ENCODE measurements around the gene ANKRD9.

Gene ANKRD9

GRCh38 chr14:102471921-102472790 lies 37.4 kb downstream of the ANKRD9 start:
- DNase-seq, result no peak

GRCh38 chr14:102469261-102469660 lies 40.3 kb downstream of the ANKRD9 start:
- DNase-seq, result no peak

GRCh38 chr14:102464846-102465341 lies 44.7 kb downstream of the ANKRD9 start:
- no peak for DNase-seq

GRCh38 chr14:102464006-102464405 lies 45.6 kb downstream of the ANKRD9 start:
- no peak for DNase-seq

DNA sequence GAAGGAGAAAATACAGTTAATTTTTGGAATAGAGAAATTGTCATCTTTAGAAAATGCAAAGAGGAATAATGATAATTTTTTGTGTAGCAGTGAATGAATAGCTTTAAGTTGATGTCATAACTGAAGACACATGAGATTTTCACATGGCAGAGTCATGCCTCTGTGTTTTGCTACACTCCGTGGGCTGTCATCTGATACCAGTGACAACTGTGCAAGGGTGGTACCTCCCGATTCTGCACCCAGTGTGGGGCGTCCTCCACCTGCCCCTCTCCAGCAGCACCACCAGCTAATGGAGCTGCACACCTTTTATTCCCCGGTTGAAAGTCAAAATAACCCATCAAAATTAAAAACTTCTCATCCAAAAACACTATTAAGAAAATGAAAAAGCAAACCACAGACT lies 47.2 kb downstream of the ANKRD9 start:
- DNase-seq, result no peak

DNA sequence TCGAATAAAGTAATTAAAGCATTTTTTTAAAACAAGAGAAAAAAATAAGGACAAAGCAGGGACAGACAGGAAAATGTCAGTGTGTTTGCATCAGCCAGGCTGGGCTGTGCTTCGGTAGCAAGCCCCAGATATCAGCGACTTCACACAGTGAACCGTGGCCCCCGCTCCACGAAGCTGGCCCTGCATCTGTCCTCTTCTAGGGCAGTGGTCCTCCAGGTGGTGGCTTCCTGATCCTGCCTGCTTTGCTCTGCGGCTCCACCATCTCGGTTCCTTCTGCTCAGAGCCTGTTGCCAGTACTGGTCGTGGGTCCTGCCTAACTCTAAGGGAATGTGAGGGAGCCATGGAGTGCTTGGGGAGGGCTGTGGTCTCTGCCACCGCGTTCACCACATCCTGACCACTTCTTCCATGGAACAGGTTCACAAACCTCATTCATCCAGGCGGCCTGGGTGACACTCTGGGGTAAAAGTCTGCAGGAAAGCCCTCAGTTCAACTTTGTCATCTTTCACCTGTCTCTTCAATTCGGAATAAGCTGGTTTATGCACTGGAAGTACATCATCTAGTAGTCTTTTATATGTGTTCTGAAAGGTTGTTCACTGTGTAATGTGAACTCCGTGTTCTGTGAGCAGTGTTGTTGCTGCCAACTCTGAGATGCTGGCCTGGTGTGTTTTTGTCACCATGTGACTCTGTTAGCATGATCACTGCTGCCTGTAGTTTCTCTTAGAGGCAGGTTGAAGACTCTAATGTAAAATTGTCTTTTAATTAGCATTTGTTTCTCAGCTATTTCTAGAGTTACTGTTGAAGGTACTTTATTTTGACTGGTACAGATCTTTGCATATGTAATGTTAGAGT lies 47.9 kb downstream of the ANKRD9 start:
- no peak for DNase-seq

DNA sequence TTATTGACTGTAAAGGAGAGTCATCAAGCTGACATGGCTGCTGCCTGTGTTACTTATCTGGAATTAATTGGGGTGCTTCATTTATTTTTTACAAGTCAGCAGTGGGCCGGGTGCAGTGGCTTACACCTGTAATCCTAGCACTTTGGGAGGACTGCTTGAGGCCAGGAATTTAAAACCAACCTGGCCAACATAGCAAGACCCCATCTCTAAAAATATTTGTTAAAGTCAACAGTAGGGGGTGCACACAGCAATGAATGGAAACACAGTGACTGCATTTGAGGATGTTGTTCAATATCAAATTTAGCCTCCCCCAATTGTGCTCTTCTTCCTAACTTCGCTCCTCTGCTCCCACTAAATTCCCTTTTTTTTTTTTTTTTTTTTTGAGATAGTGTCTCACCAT lies 52.1 kb downstream of the ANKRD9 start:
- no peak for DNase-seq

DNA sequence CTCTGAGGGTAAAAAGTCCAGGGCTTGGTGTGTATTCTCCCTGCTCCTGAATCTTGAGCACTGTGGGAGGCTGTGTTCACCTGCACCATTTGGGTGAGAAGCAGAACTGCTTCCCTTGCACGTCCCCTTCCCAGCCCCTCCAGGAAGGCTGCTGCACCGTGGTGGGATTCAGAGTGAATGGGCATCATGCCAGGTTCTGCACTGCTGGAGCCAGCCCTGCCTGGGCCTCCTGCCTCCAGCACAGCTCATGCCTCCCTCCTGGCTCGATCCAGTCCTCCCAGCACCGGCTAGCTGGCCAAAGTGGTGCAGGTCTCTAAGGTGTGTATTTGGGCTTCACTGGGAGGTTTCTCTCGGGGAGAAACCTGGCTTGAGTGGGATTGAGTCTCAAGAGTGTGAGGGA lies 54.9 kb downstream of the ANKRD9 start:
- DNase-seq, result no peak

GRCh38 chr14:102452302-102452701 lies 57.3 kb downstream of the ANKRD9 start:
- DNase-seq, result no peak

Measured in GOT3 (cell line).